Measurements from ENCODE around the gene SMURF2.

- TF ChIP-seq CTCF (IDR thresholded peaks at IDR 0.05; ENCODE audit: insufficient read depth, low read depth, low read length) (no peak), EZH2 (IDR thresholded peaks at IDR 0.05; ENCODE audit: insufficient read depth, low read length) (no peak)
These were observed 17.7 kb upstream of the SMURF2 start for GRCh38 chr17:64679710-64680216.

Data from astrocyte (in vitro differentiated cells and primary cell).